MV-4-11 (cell line): ENCODE results near the gene BLVRB.
"Not testable (repeated sequence)": the region's sequence is repeated elsewhere in the genome, so short reads cannot be mapped to it uniquely, and the experiment has no call there.

Experiments used
- DNase-seq: peaks from one replicate; lab custom pipeline; 2025; lab: John Stamatoyannopoulos, UW

Gene BLVRB

GRCh38 chr19:40486017-40486416, 20.5 kb upstream of the BLVRB start:
- DNase-seq, result no peak

- not testable (repeated sequence) for DNase-seq
These were observed 10.5 kb upstream of the BLVRB start for GRCh38 chr19:40475878-40476644.

GRCh38 chr19:40474737-40475136, 9.2 kb upstream of the BLVRB start:
- no peak for DNase-seq

GRCh38 chr19:40472516-40472915, 7.0 kb upstream of the BLVRB start:
- no peak for DNase-seq

GRCh38 chr19:40471111-40471510, 5.6 kb upstream of the BLVRB start:
- no peak for DNase-seq

- peak; percentile 69 for DNase-seq
These were observed 3.5 kb upstream of the BLVRB start for GRCh38 chr19:40469011-40469410.

GRCh38 chr19:40466985-40467734, 1.6 kb upstream of the BLVRB start, which contains the start of gene SPTBN4:
Gene SPTBN4, plus strand, starts transcription at chr19:40467001. Its CDS starts 5,621 bp downstream, at chr19:40472622.
- no peak for DNase-seq

GRCh38 chr19:40466219-40466984, 857 bp upstream of the BLVRB start:
- DNase-seq, result no peak

- peak; percentile 99 for DNase-seq
These were observed 454 bp downstream of the BLVRB start for GRCh38 chr19:40465025-40465556.

- DNase-seq, result peak; percentile 81
These were observed 1.2 kb downstream of the BLVRB start for GRCh38 chr19:40464059-40465024.

- DNase-seq, result peak; percentile 59
These were observed 1.9 kb downstream of the BLVRB start for GRCh38 chr19:40463587-40464037.

GRCh38 chr19:40461669-40462221, 3.8 kb downstream of the BLVRB start:
- peak; percentile 93 for DNase-seq

GRCh38 chr19:40460185-40460584, 5.4 kb downstream of the BLVRB start:
- DNase-seq, result no peak

GRCh38 chr19:40458597-40458974, 7.0 kb downstream of the BLVRB start:
- DNase-seq, result no peak

GRCh38 chr19:40457953-40458596, 7.5 kb downstream of the BLVRB start:
- DNase-seq, result no peak

- DNase-seq, result peak; percentile 47
These were observed 8.5 kb downstream of the BLVRB start for GRCh38 chr19:40457048-40457447.

GRCh38 chr19:40453943-40454342, 11.6 kb downstream of the BLVRB start:
- DNase-seq, result peak; percentile 17

GRCh38 chr19:40453151-40453735, 12.3 kb downstream of the BLVRB start:
- DNase-seq, result no peak

- DNase-seq, result no peak
These were observed 13.5 kb downstream of the BLVRB start for GRCh38 chr19:40452016-40452415.

- no peak for DNase-seq
These were observed 14.9 kb downstream of the BLVRB start for GRCh38 chr19:40450664-40451063.
